GM18507 (cell line): ENCODE data around the gene GRK6.
A peak's percentile ranks its signal among the peaks of the same experiment; 100 is the strongest.
"Not testable (repeated sequence)": the region's sequence is repeated elsewhere in the genome, so short reads cannot be mapped to it uniquely, and the experiment has no call there.

ENCODE experiments used
- DNase-seq: peaks from one replicate; pipeline ENCODE4 v3.0.0; 2011; ENCODE audit warnings: low read depth; ENCODE audit not compliant: insufficient read length; ENCODE audit errors: extremely low spot score
- FAIRE-seq: peaks from 2 replicates; lab custom pipeline; 2011; peaks lifted over from hg19 to GRCh38; lab: Jason Lieb, UNC

The GRK6 gene

GRCh38 chr5:177396807-177397206 is 29.7 kb upstream of the GRK6 start:
- FAIRE-seq (no peak), DNase-seq (no peak)

DNA sequence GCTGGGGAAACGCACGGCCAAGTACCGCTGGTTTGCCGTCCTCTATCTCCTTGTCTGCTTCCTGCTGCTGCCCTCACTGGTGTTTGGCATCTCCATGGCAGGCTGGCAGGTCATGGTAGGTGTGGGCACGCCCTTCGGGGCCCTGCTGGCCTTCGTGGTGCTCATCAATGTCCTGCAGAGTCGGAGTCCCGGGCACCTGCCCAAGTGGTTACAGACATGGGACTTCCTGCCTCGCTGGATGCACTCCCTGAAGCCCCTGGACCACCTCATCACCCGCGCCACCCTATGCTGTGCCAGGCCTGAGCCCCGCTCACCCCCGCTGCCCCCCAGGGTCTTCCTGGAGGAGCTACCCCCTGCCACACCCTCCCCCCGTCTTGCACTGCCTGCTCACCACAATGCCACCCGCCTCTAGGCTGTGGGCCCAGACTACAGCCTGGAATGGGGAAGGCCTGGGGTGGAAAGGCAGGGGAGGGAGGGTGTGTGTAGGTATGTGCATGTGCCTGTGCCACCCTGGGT is 28.5 kb upstream of the GRK6 start:
- no peak for FAIRE-seq
- no peak for DNase-seq

DNA sequence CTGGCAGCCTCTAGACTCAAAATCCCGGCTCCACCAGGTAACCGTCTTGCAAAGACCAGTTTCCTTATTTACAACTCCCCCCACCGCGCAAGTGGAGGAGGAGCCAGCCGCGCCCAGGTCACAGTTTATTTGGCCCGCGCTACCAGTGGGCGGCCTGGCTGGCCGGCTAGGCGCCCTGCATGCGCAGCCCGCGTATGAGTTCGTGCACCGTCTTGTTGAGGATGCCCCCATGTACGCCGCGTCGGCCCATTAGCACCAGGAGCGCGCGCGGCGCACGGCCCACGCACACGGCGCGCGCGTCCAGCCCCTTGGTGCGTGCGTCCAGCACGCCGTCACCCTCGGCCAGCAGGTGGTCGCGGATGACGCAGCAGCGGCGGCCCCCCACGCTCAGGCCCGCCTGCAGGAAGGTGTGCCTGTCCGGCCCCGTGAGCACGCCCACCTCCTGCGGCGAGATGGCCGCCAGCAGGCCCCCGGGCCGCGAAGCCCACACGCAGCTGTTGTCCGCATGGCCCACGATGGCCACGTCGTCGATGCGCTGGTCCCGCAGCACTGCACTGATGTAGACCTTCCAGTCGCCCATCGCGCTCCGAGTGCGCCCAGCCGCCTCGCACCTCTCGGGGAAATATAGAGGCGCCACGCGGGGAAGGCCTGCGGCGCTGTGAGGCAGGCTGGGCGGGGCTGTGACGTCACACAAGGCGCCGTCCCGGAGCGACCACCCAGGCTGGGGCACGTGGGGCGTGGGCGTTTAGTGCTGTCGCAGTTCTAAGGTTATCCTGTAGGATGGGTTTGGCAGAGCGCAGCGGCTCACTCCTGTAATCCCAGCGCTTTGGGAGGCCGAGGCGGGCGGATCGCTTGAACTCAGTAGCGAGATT is 26.2 kb upstream of the GRK6 start, which contains the start of gene PFN3:
PFN3 (minus strand) TSS at position 665 of the 872 bp plus-strand sequence; CDS start at position 580, 85 bp downstream.
- FAIRE-seq, result no peak
- DNase-seq, result no peak

DNA sequence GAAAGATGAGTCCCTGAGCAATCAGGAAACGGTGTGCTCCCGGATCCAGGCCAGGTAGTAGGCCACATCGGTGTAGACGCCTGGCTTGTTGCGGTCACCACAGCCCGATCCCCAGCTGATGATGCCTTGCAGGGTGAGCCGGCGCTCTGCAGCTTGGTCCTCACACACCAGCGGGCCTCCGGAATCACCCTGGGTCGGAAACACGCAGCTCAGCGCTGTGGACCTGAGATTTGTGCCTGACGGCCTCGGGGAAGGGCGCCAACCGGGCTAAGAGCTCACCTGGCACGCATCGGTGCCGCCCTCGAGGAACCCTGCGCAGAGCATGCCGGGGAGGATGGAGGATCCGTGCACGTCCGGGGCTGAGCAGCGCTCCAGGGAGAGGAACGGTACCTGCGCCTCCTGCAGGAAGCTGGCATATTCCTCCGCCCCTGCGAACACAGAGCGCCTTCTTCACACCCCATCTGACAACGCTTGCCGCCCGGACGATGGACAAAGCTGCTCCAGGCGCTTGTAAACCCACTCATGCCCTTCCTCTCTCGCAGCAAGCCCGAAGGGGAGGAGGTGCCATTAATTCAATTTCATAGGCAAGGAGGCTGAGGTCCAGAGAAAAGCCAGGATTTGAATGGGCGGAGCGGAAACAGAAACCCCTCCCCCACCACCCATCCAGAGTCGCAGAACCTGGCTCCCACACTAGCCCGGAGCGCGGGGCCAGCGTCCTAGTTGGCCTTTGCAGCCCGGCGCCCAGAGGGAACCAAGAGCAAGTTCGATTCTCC is 24.0 kb upstream of the GRK6 start:
- peak; percentile 90 for FAIRE-seq
- DNase-seq, result no peak

GRCh38 chr5:177403102-177403791 is 23.2 kb upstream of the GRK6 start:
- DNase-seq, result no peak
- FAIRE-seq, result no peak

DNA sequence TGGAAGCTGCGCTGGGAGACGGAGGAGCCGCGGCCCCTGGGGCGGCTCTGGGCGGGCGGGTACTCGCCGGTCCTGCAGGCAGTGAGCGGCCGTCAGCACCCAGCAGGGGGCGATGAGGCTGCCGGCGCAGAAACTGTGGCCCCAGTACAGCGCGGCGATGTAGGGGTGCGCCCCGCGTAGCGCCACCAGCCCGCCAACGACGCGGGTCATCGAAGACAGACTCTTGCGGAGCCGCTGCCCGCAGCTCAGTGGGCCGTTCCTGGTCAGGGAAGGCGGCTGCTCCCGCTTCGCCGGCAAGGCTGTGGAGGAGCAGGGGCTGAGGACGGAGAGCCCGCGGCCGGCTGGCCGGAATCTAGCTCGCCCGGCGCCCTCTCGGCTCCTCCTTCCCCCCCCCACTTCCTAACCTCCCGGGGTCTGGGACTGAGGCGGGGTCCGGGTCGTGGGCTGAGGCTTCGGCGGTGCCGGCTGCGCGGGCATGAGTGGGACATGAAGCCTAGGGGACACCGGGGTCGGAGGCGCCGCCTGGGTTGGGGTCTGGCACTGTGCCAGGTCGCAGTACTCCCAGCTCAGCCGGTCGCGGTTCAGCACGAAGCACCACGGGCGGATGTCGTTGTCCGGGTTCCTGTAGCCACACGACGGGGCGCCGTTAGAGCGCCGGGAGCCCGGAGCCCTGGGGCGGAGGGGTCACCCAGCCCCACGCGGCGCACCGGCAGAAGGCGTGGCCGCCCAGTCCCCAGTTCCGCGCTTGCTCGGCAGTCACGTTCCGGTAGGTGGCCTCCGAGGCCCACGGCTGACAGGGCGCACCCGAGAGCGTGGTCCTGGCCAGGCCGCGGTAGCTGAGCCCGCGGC is 22.5 kb upstream of the GRK6 start:
- peak; percentile 88 for DNase-seq
- peak; percentile 88 for FAIRE-seq

- DNase-seq (no peak), FAIRE-seq (no peak)
Observed at GRCh38 chr5:177404641-177405179, 21.8 kb upstream of the GRK6 start.

GRCh38 chr5:177405312-177405711 is 21.2 kb upstream of the GRK6 start:
- no peak for DNase-seq
- no peak for FAIRE-seq

- no peak for FAIRE-seq
Observed at GRCh38 chr5:177405805-177406204, 20.7 kb upstream of the GRK6 start.

DNA sequence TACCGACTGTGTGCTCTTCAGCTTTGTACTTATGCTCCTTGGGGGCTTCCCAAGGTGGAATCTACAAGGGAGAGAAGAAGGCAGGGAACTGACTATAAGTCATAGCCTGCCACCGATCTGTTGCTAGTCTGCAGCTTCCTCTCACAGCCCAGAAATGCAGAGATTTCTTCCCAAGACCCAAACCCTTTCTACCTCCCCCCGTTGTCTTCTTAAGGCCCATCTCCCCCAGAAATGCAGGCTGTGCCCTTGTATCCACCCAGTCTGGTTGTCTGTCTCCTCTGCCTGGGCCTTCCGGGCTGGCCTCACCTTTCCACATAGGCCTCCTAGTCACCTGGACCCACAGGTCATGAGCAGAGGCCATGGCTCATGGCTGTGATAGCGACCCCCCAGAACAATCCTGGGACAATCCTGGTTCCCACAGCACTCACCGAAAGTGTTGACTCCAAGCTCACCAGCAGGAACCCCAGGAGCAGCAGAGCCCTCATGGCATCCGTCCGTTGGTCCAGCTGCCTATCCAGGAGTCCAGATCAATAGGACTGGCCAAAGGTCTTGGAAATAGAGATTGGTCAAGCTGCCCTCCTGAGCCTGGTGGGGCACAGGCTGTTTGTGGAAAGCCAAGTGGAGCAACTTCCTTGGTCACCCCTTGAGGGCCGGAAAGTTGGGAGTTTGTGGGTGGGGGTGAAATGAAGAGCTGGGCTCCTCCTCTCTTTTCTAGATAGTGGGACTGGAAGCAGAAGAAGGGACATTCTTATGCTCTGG is 17.3 kb upstream of the GRK6 start, which contains the start of gene F12:
F12 (minus strand) TSS at position 522 of the 759 bp plus-strand sequence; CDS start at position 485, 37 bp downstream.
- DNase-seq (no peak), FAIRE-seq (no peak)

More at GRCh38 chr5:177405805-177406204, 20.7 kb upstream of the GRK6 start:
- DNase-seq, result no peak

DNA sequence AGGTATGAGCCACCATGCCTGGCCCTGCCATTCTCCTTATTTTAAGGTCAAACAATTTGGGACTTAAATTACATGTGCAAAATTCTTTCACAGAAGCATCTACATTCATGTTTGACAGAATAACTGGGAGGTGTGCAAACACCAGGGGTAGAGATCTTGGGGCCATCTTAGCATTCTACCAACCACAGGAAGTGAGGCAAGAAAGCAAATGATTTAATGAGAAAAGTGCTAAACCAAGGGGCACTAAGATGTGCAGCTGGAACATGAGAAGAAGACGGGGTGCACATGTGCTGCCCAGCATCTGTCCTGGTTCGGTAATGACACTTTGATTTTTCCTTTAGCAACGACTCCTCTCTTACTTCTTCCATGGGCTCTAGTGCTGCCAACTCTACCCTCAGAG is 15.9 kb upstream of the GRK6 start:
- no peak for FAIRE-seq
- DNase-seq, result no peak

DNA sequence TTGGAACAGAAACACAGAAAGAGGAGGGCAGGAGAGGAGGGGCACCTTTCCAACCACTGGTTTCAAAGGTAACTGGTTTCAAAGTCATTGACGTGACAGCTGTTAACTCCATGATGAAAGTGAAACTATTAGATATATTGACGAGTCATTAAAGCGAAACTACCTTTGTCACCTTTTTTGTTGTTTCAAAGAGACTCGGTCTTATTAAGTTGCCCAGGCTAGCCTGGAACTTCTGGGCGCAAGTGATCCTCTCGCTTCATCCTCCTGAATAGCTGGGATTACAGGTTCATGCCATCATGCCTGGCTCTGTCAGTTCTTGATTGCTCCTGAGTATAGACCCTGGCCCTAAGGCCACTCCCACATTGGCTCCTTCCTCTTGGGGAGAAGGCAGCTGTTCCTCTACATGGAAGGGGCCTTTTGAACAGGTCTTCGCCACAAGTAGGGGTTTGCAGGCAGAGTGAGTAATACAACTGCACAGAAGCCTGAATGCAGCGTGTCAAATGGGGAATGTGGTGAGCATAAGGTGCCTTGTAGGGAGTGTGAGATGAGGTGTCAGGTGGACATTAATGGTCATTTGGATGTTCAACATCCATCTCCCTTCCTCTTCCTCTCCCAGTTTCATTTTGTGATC is 13.8 kb upstream of the GRK6 start:
- DNase-seq (no peak), FAIRE-seq (peak; percentile 93)

GRCh38 chr5:177414481-177414880 is 12.0 kb upstream of the GRK6 start:
- DNase-seq (no peak), FAIRE-seq (no peak)

- FAIRE-seq, DNase-seq: not testable (repeated sequence)
Observed at GRCh38 chr5:177417081-177417480, 9.4 kb upstream of the GRK6 start.

- DNase-seq (no peak), FAIRE-seq (no peak)
Observed at GRCh38 chr5:177419046-177419445, 7.4 kb upstream of the GRK6 start.

DNA sequence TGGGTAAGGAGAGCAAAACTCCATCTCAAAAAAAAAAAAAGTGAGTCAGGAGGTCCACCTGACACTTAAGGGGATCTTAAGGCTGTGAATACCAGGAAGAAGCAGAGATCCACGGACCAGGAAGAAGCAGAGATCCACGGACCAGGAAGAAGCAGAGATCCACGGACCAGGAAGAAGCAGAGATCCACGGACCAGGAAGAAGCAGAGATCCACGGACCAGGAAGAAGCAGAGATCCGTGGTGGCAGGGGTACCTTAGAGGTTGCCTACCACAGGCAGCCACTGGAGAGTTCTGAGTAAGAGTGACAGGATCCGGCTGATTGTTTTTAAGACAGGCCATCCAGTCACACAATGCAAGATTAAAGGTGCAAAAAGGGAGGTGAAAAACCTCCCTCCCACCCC is 6.0 kb upstream of the GRK6 start:
- FAIRE-seq, DNase-seq: not testable (repeated sequence)

- DNase-seq (no peak), FAIRE-seq (no peak)
Observed at GRCh38 chr5:177421062-177421798, 5.2 kb upstream of the GRK6 start.
